ENCODE data around the gene MBD5.

Gene MBD5

DNA sequence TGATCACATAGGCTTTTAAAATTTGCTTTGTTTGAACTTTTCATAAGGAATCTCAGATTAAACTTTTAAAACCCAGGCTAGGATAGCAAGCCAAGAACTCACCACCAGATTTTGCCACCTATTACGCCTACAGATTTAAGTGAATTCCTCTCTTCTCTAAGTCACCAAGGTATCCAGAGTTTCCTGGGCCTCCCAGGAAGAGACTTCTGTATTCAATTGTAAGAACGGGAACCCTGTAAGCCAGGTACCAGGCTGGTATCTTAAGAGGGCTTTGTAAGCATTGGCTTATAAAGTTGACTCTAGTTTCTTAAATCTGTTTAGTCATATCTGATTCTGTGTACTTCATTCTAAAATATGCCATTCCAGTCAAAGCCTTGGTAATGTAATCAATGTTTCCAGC is 285.1 kb downstream of the MBD5 start:
- Histone ChIP-seq H3K27me3 (no peaks in the 10 kb centered on the region), H3K36me3 (no peaks in the 10 kb centered on the region), H3K9me3 (no peaks in the 10 kb centered on the region), H3K27ac (no peak overlapping the region), H3K4me1 (peaks cover 0 to 18% (median 3%) of the 10 kb centered on the region in 4 donors), H3K4me3 (no peak overlapping the region)
- no peak for DNase-seq
- TF ChIP-seq, protein P1, sequence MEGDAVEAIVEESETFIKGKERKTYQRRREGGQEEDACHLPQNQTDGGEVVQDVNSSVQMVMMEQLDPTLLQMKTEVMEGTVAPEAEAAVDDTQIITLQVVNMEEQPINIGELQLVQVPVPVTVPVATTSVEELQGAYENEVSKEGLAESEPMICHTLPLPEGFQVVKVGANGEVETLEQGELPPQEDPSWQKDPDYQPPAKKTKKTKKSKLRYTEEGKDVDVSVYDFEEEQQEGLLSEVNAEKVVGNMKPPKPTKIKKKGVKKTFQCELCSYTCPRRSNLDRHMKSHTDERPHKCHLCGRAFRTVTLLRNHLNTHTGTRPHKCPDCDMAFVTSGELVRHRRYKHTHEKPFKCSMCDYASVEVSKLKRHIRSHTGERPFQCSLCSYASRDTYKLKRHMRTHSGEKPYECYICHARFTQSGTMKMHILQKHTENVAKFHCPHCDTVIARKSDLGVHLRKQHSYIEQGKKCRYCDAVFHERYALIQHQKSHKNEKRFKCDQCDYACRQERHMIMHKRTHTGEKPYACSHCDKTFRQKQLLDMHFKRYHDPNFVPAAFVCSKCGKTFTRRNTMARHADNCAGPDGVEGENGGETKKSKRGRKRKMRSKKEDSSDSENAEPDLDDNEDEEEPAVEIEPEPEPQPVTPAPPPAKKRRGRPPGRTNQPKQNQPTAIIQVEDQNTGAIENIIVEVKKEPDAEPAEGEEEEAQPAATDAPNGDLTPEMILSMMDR (IDR thresholded peaks at IDR 0.05): no peak
- intact Hi-C loops (cut with DNase I; ENCODE audit: low total_unique reads): no loop called here

DNA sequence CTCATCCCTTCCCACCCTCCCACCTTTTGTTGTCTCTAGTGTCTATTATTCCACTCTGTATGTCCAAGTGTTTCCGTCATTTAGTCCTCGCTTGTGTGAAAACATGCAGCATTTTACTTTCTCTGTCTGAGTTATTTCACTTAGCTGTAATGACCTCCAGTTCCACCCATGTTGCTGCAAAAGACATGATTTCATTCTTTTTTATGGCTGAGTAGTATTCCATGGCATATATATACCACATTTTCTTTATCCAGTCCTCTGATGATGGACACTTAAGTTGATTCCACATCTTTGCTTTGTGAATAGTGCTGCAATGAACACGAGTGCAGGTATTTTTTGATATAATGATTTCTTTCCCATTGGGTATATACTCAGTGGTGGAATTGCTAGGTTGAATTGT is 296.7 kb downstream of the MBD5 start:
- DNase-seq: no peak
- intact Hi-C loops (cut with DNase I; ENCODE audit: low total_unique reads): no loop called here
- H3K27ac ChIP-seq: no peak overlapping the region
- TF ChIP-seq, protein P1 (IDR thresholded peaks at IDR 0.05): no peak
- peaks cover 0 to 12% (median 11%) of the 10 kb centered on the region in 3 donors for H3K36me3 ChIP-seq
- no peak overlapping the region for H3K4me3 ChIP-seq
- peaks cover 0 to 4% (median 0%) of the 10 kb centered on the region in 3 donors for H3K9me3 ChIP-seq
- H3K4me1 ChIP-seq: peaks cover 0 to 5% (median 0%) of the 10 kb centered on the region in 4 donors
- H3K27me3 ChIP-seq: no peaks in the 10 kb centered on the region

DNA sequence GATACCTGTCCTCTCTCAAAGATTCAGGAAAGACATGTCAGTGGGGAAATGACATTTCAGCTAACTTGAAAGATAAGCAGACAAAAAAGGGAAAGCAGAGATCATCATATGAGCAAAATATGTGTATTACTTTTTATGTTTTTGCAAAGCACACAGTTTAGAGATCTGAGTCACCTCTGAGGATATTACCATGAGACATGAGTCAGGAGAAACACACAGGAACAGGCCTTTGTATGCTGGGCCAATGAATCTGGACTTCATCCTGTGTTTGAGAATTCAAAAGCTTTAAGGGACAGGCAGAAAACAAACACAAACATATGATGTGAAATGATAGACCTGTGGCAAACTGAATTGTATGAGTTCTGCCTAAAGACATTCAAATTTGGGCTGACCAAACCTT is 317.6 kb downstream of the MBD5 start:
- Histone ChIP-seq H3K9me3 (peaks cover 0 to 7% (median 7%) of the 10 kb centered on the region in 3 donors), H3K36me3 (peaks cover 0 to 10% (median 8%) of the 10 kb centered on the region in 3 donors), H3K4me1 (no peaks in the 10 kb centered on the region), H3K27me3 (no peaks in the 10 kb centered on the region), H3K4me3 (no peak overlapping the region), H3K27ac (no peak overlapping the region)
- DNase-seq: no peak
- intact Hi-C loops (cut with DNase I; ENCODE audit: low total_unique reads): no loop called here
- TF ChIP-seq, protein P1 (IDR thresholded peaks at IDR 0.05): no peak

DNA sequence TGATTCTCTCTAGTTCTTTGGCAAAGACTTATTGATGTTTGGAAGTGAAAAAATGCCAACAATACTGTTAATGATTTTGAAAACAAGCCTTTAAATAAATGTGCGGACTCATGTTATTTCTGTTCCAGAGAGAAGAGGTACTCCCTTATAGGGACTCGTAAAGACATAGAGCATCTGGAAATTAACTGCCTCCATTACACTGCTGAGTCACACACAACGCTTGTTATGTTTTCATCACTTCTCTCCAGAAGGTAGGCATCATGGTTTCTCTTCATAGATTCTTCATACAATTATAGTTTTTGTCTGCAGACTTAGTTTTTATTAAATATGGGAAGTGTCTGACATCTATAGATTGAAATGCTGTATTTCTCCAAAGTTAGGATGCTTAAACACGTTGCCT is 321.2 kb downstream of the MBD5 start:
- H3K27ac ChIP-seq: no peak overlapping the region
- H3K4me1 ChIP-seq: no peaks in the 10 kb centered on the region
- H3K27me3 ChIP-seq: no peaks in the 10 kb centered on the region
- intact Hi-C loops (cut with DNase I; ENCODE audit: low total_unique reads): no loop called here
- peaks cover 0 to 12% (median 10%) of the 10 kb centered on the region in 3 donors for H3K36me3 ChIP-seq
- H3K4me3 ChIP-seq: no peak overlapping the region
- DNase-seq: no peak
- H3K9me3 ChIP-seq: peaks cover 0 to 9% (median 7%) of the 10 kb centered on the region in 3 donors
- TF ChIP-seq, protein P1 (IDR thresholded peaks at IDR 0.05): no peak

DNA sequence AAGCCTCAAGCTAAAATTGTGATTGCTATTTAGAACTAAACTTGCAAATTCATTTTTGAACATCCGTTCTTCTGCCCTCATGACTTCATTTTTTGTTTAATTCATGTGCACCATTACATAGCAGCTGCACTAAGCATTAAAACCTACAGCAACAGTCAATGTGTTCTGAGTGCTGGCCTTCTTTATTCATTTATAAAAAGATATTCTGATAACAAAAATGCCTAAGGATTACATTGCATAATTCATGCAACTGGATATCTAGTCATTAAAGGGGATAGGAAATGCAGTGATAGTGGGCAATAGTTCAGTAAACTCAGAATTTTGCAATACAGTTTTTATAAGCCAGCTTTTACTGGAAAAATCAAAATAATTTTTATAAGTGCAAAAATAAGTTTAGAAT is 329.3 kb downstream of the MBD5 start:
- no peaks in the 10 kb centered on the region for H3K4me1 ChIP-seq
- no peak overlapping the region for H3K4me3 ChIP-seq
- TF ChIP-seq, protein P1 (IDR thresholded peaks at IDR 0.05): no peak
- no peak overlapping the region for H3K27ac ChIP-seq
- H3K9me3 ChIP-seq: peaks cover 0 to 4% (median 0%) of the 10 kb centered on the region in 3 donors
- peaks cover 0 to 5% (median 0%) of the 10 kb centered on the region in 3 donors for H3K36me3 ChIP-seq
- no peak for DNase-seq
- intact Hi-C loops (cut with DNase I; ENCODE audit: low total_unique reads): no loop called here
- no peaks in the 10 kb centered on the region for H3K27me3 ChIP-seq

Data from tibial artery (tissue), 4 donors.